HEK293 (cell line): Measurements from ENCODE around the gene TMCC2.

Experiments used
- HIC1 ChIP-seq: fragments of 450-650 bp; formaldehyde crosslinking; IDR thresholded peaks from 2 replicates; pipeline ENCODE4 v1.5.1; 2016; ENCODE audit warnings: missing biosample characterization, missing genetic modification characterization
- KLF17 ChIP-seq: fragments of 450-650 bp; formaldehyde crosslinking; IDR thresholded peaks from 2 replicates; pipeline ENCODE4 v1.5.1; 2016; ENCODE audit warnings: missing biosample characterization, missing genetic modification characterization
- PRDM1 ChIP-seq: fragments of 450-650 bp; formaldehyde crosslinking; IDR thresholded peaks from 2 replicates; pipeline ENCODE4; 2016; ENCODE audit warnings: missing biosample characterization, missing genetic modification characterization
- SP2 ChIP-seq: fragments of 450-650 bp; formaldehyde crosslinking; IDR thresholded peaks from 2 replicates; pipeline ENCODE4 v1.5.1; 2016; ENCODE audit warnings: missing biosample characterization, missing genetic modification characterization
- WT1 ChIP-seq: fragments of 450-650 bp; formaldehyde crosslinking; IDR thresholded peaks from 2 replicates; pipeline ENCODE4 v1.5.1; 2016; ENCODE audit warnings: missing biosample characterization, missing genetic modification characterization
- ZBTB48 ChIP-seq: fragments of 450-650 bp; formaldehyde crosslinking; IDR thresholded peaks from 2 replicates; pipeline ENCODE4 v1.5.1; 2016; ENCODE audit warnings: missing biosample characterization, missing genetic modification characterization
- ZNF146 ChIP-seq: fragments of 450-650 bp; formaldehyde crosslinking; IDR thresholded peaks from 2 replicates; pipeline ENCODE4 v1.5.1; 2016; ENCODE audit warnings: missing biosample characterization, missing genetic modification characterization
- ZNF202 ChIP-seq: fragments of 450-650 bp; formaldehyde crosslinking; IDR thresholded peaks from 2 replicates; pipeline ENCODE4 v1.5.1; 2016; ENCODE audit warnings: missing biosample characterization, missing genetic modification characterization, borderline replicate concordance
- ZNF280D ChIP-seq: fragments of 450-650 bp; formaldehyde crosslinking; IDR thresholded peaks from 2 replicates; pipeline ENCODE4 v1.5.1; 2016; ENCODE audit warnings: missing biosample characterization, missing genetic modification characterization
- ZNF426 ChIP-seq: fragments of 450-650 bp; formaldehyde crosslinking; IDR thresholded peaks from 2 replicates; pipeline ENCODE4 v1.5.1; 2017; ENCODE audit warnings: missing biosample characterization, missing genetic modification characterization, mild to moderate bottlenecking, inconsistent platforms, moderate library complexity
- ZNF513 ChIP-seq: fragments of 450-650 bp; IDR thresholded peaks from 2 replicates; pipeline ENCODE4 v1.5.1; 2018; ENCODE audit warnings: missing biosample characterization, missing genetic modification characterization
- ZNF670 ChIP-seq: fragments of 450-650 bp; formaldehyde crosslinking; IDR thresholded peaks from 2 replicates; pipeline ENCODE4 v1.5.1; 2016; ENCODE audit warnings: missing biosample characterization, missing genetic modification characterization, low read depth
- ZNF76 ChIP-seq: fragments of 450-650 bp; formaldehyde crosslinking; IDR thresholded peaks from 2 replicates; pipeline ENCODE4; 2016; ENCODE audit warnings: low read depth, missing biosample characterization, missing genetic modification characterization, borderline replicate concordance
- TF ChIP-seq, protein P1 (sequence below): fragments of 450-650 bp; formaldehyde crosslinking; IDR thresholded peaks from 2 replicates; pipeline ENCODE4 v1.5.1; 2016; ENCODE audit warnings: missing biosample characterization, missing genetic modification characterization
- TF ChIP-seq, protein P2 (sequence below): fragments of 450-650 bp; formaldehyde crosslinking; IDR thresholded peaks from 2 replicates; pipeline ENCODE4 v1.5.1; 2016; ENCODE audit warnings: missing biosample characterization, missing genetic modification characterization, borderline replicate concordance

The TMCC2 gene

DNA sequence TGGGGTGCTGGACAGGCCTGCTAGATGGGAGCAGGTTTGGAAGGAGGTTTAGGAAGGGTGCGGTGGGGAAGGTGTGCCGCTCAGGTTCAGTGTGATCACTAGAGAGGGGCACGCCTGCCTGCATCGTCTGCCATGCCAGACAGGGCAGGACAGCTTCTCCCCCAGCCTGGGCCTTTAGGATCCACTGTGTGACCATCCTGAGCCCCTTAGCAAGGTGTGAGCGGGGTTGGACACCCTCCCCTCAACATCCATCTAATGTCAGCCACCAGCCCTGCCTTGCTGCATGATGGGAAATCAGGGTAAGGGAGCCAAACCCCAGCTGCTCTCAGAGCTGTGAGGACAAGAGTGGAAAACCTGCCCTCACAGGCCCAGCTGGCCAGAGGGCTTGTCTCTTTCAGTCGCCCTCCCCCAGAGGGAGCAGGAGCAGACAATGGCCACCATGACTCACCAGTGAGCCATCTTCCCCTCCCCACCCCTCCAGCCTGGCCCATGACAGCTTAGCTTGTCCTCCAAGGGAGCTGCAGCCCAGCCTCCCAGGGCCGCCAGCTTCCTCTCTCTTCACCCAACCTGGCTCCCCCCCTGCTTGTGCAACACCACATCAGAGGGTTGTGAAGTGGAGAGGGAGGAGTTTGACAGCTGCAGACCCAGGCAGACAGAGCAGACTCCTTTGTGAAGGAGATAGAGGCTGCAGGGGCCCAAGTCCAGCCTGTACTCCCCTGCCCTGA is 56.8 kb downstream of the TMCC2 start (continued):
- no peak for TF ChIP-seq ZNF513 (tag by site-specific recombination)
- TF ChIP-seq, protein P1, sequence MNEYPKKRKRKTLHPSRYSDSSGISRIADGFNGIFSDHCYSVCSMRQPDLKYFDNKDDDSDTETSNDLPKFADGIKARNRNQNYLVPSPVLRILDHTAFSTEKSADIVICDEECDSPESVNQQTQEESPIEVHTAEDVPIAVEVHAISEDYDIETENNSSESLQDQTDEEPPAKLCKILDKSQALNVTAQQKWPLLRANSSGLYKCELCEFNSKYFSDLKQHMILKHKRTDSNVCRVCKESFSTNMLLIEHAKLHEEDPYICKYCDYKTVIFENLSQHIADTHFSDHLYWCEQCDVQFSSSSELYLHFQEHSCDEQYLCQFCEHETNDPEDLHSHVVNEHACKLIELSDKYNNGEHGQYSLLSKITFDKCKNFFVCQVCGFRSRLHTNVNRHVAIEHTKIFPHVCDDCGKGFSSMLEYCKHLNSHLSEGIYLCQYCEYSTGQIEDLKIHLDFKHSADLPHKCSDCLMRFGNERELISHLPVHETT (tag by site-specific recombination), result no peak
- TF ChIP-seq HIC1 (tag by site-specific recombination), result 0 out of 2 replicates have a peak, but pooled peaks have one; percentile 6
- TF ChIP-seq WT1 (tag by site-specific recombination), result peak; percentile 74
- TF ChIP-seq ZNF670 (tag by site-specific recombination), result no peak
- peak; percentile 77 for TF ChIP-seq ZBTB48 (tag by site-specific recombination)
- no peak for TF ChIP-seq ZNF146 (tag by site-specific recombination)
- TF ChIP-seq ZNF426 (tag by site-specific recombination), result no peak
- no peak for TF ChIP-seq PRDM1
- peak; percentile 82; the same call in 1 of the 2 replicates for TF ChIP-seq KLF17 (tag by site-specific recombination)
- TF ChIP-seq ZNF202 (tag by site-specific recombination), result no peak
- TF ChIP-seq SP2, result peak; percentile 61
- TF ChIP-seq, protein P2, sequence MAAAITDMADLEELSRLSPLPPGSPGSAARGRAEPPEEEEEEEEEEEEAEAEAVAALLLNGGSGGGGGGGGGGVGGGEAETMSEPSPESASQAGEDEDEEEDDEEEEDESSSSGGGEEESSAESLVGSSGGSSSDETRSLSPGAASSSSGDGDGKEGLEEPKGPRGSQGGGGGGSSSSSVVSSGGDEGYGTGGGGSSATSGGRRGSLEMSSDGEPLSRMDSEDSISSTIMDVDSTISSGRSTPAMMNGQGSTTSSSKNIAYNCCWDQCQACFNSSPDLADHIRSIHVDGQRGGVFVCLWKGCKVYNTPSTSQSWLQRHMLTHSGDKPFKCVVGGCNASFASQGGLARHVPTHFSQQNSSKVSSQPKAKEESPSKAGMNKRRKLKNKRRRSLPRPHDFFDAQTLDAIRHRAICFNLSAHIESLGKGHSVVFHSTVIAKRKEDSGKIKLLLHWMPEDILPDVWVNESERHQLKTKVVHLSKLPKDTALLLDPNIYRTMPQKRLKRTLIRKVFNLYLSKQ (tag by site-specific recombination), result no peak
- no peak for TF ChIP-seq ZNF76 (tag by site-specific recombination)
- TF ChIP-seq ZNF280D, result no peak
